A549 (cell line): Measurements from ENCODE around the gene CPNE7. TPM values are rescaled to one million over a fixed set of nuclear protein-coding genes. Genes with fewer than 3 reads are reported as not detected.

ENCODE experiments used
- ATAC-seq, 2 experiments: fragments of 200-7000 bp in 1 of 2; fragments of >200 bp in 1 of 2; cut with Nextera tagmentation in 1 of 2; cut with Tn5 transposase in 1 of 2; 3 replicates each; pipeline versions ENCODE4 v1.8.0 to v1.9.1; 2018 to 2020; ENCODE audit warnings: mild to moderate bottlenecking in 1 of 2, moderate library complexity in 1 of 2
- CTCF ChIA-PET: fragments of 300-600 bp; sonication (Branson Sonifier 250); formaldehyde crosslinking; extraction: SDS; loops from one replicate; lab custom pipeline; 2021; ENCODE audit warnings: antibody characterized with exemption, inconsistent platforms; lab: Yijun Ruan, JAX
- POLR2A ChIA-PET: fragments of 350-600 bp; formaldehyde crosslinking; extraction: SDS; loops from one replicate; lab custom pipeline; 2021; ENCODE audit warnings: antibody characterized with exemption, inconsistent platforms; lab: Yijun Ruan, JAX
- DNase-seq, 2 experiments: peaks; one replicate each; pipeline versions ENCODE4 v3.0.0 to v3.0.0-alpha.2; 2011 to 2016; ENCODE audit warnings: low read depth in 1 of 2, low spot score in 1 of 2
- FAIRE-seq: peaks from 2 replicates; lab custom pipeline; 2011; peaks lifted over from hg19 to GRCh38; lab: Jason Lieb, UNC
- H3K27ac ChIP-seq, 2 experiments: fragments of >200 bp; sonication (Bioruptor Twin); formaldehyde crosslinking; 3 replicates each; pipeline ENCODE4 v1.5.1; 2016 to 2017
- H3K4me1 ChIP-seq: fragments of >200 bp; sonication (Bioruptor Twin); formaldehyde crosslinking; 3 replicates; pipeline ENCODE4 v1.6.1; 2016
- H3K4me2 ChIP-seq: fragments of >200 bp; sonication (Bioruptor Twin); formaldehyde crosslinking; 3 replicates; pipeline ENCODE4 v1.6.1; 2016
- H3K4me3 ChIP-seq: fragments of >200 bp; sonication (Bioruptor Twin); formaldehyde crosslinking; 3 replicates; pipeline ENCODE4 v1.5.1; 2016
- H3K9me3 ChIP-seq: fragments of >200 bp; sonication (Bioruptor Twin); formaldehyde crosslinking; 3 replicates; pipeline ENCODE4 v1.6.1; 2016
- CBX8 ChIP-seq: fragments of 200-600 bp; sonication (generic); IDR thresholded peaks from 2 replicates; pipeline ENCODE4 v1.6.1; 2016
- EHF ChIP-seq: fragments of 250-450 bp; sonication (Bioruptor Pico); IDR thresholded peaks from 2 replicates; pipeline ENCODE4 v1.5.0; 2020; ENCODE audit warnings: mild to moderate bottlenecking
- FOSL2 ChIP-seq, 2 experiments: fragments of 450-650 bp in 1 of 2; fragments of >200 bp in 1 of 2; sonication (Bioruptor Twin) in 1 of 2; formaldehyde crosslinking; IDR thresholded peaks; 2 replicates each; pipeline versions ENCODE4 v1.5.0 to v1.6.1; 2016 to 2020; ENCODE audit warnings: mild to moderate bottlenecking in 1 of 2, moderate library complexity in 1 of 2
- HOXB13 ChIP-seq: fragments of 250-450 bp; sonication (Bioruptor Pico); IDR thresholded peaks from 2 replicates; pipeline ENCODE4 v1.5.0; 2020; ENCODE audit warnings: low read depth, mild to moderate bottlenecking, moderate library complexity
- MAFK ChIP-seq: fragments of 450-650 bp; IDR thresholded peaks from 2 replicates; pipeline ENCODE4 v1.6.1; 2014; ENCODE audit not compliant: partially characterized antibody
- MYC ChIP-seq: IDR thresholded peaks from 2 replicates; pipeline ENCODE4 v1.6.1; 2012; ENCODE audit warnings: mild to moderate bottlenecking, inconsistent platforms, low read length, improper control_type of control experiment, borderline replicate concordance
- NFE2L2 ChIP-seq: fragments of 150-350 bp; conservative IDR thresholded peaks from 2 replicates; pipeline ENCODE4 v1.6.1; 2014; ENCODE audit warnings: low read length
- RAD21 ChIP-seq, 2 experiments: fragments of >200 bp in 1 of 2; sonication (Bioruptor Twin) in 1 of 2; formaldehyde crosslinking in 1 of 2; IDR thresholded peaks in 1 of 2; conservative IDR thresholded peaks in 1 of 2; 2 replicates in 1 of 2; 3 replicates in 1 of 2; pipeline ENCODE4 v1.6.1; 2012 to 2018; ENCODE audit warnings: inconsistent platforms in 1 of 2
- RFX5 ChIP-seq: fragments of 450-650 bp; IDR thresholded peaks from 2 replicates; pipeline ENCODE4 v1.7.1; 2014; ENCODE audit warnings: antibody characterized with exemption, mild to moderate bottlenecking, moderate library complexity
- SMC3 ChIP-seq: fragments of >200 bp; sonication (Bioruptor Twin); formaldehyde crosslinking; IDR thresholded peaks from 3 replicates; pipeline ENCODE4 v1.6.1; 2018; ENCODE audit warnings: inconsistent platforms
- TFCP2L1 ChIP-seq: fragments of 250-450 bp; sonication (Bioruptor Pico); IDR thresholded peaks from 2 replicates; pipeline ENCODE4 v1.5.0; 2021; ENCODE audit warnings: mild to moderate bottlenecking
- ZFP36 ChIP-seq: fragments of 450-650 bp; IDR thresholded peaks from 2 replicates; pipeline ENCODE4 v1.6.1; 2014; ENCODE audit warnings: borderline replicate concordance; ENCODE audit not compliant: partially characterized antibody
- WGBS: methylation state at CpG from one replicate; pipeline ENCODE4 v1.1.6; 2017; ENCODE audit errors: missing lambda C conversion rate; 5-methylcytosine and 5-hydroxymethylcytosine counted together
- polyA plus RNA-seq, 4 experiments: library from polyadenylated mRNA; depleted of rRNA in 3 of 4; stranded (reverse); fragments of >200 nt; fragmentation: RNase III in 1 of 4; extraction: RNeasy Plus Mini Kit Qiagen cat#74134 plus additional on column Dnase treatment in 1 of 4; gene quantifications; 2 replicates in 3 of 4; 3 replicates in 1 of 4; pipeline ENCODE4 v1.2.3, GENCODE V29; 2011 to 2017
- TF ChIP-seq, protein P1 (sequence below): fragments of >200 bp; sonication (Bioruptor Twin); formaldehyde crosslinking; IDR thresholded peaks from 3 replicates; pipeline ENCODE4 v1.5.1; 2016
- TF ChIP-seq, protein P2 (sequence below): IDR thresholded peaks from 2 replicates; pipeline ENCODE4 v1.6.1; 2012

CPNE7 gene
- polyA plus RNA-seq, 2 of the 4 experiments (the other 2 are of a cell fraction), result 22.8 to 45.2 TPM

DNA sequence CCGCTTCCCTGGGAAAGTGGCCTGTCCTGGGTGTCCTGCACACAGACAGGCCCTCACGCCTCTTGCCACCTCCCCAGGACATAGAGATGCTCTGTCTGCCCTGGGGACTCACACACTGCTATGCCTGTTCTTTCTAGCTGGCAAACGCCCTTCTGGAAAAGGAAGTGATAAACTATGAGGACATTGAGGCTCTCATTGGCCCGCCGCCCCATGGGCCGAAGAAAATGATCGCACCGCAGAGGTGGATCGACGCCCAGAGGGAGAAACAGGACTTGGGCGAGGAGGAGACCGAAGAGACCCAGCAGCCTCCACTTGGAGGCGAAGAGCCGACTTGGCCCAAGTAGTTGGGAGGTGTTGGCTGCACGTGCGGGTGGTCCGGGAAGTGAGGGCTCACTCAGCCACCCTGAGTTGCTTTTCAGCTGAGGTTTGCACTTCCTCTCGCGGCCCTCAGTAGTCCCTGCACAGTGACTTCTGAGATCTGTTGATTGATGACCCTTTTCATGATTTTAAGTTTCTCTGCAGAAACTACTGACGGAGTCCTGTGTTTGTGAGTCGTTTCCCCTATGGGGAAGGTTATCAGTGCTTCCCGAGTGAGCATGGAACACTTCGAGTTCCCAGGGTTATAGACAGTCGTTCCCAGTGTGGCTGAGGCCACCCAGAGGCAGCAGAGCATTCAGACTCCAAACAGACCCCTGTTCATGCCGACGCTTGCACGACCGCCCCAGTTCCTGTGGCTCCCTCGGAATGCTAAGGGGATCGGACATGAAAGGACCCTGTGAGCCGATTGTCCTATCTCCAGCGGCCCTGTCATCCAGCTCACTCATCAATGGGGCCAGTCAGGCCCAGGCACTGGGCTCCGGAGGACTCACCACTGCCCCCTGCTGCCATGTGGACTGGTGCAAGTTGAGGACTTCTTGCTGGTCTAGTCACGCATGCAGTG, 18.5 kb upstream of the CPNE7 start:
- TF ChIP-seq MAFK (peak; percentile 0), RAD21 (conservative IDR thresholded peaks at IDR 0.05 in 1 of 2, IDR thresholded peaks at IDR 0.05 in 1 of 2) (peak; percentile 47 to 60), HOXB13 (no peak), MYC (no peak), TFCP2L1 (CRISPR knock-in tag) (no peak), RFX5 (no peak), NFE2L2 (no peak), FOSL2 (IDR thresholded peaks at IDR 0.05) (no peak), FOSL2 (CRISPR knock-in tag; IDR thresholded peaks at IDR 0.05) (0 out of 2 replicates have a peak, but pooled peaks have one; percentile 7), ZFP36 (no peak), SMC3 (peak; percentile 70), CBX8 (no peak)
- TF ChIP-seq, protein P1, sequence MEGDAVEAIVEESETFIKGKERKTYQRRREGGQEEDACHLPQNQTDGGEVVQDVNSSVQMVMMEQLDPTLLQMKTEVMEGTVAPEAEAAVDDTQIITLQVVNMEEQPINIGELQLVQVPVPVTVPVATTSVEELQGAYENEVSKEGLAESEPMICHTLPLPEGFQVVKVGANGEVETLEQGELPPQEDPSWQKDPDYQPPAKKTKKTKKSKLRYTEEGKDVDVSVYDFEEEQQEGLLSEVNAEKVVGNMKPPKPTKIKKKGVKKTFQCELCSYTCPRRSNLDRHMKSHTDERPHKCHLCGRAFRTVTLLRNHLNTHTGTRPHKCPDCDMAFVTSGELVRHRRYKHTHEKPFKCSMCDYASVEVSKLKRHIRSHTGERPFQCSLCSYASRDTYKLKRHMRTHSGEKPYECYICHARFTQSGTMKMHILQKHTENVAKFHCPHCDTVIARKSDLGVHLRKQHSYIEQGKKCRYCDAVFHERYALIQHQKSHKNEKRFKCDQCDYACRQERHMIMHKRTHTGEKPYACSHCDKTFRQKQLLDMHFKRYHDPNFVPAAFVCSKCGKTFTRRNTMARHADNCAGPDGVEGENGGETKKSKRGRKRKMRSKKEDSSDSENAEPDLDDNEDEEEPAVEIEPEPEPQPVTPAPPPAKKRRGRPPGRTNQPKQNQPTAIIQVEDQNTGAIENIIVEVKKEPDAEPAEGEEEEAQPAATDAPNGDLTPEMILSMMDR, result peak; percentile 77
- TF ChIP-seq, protein P2, sequence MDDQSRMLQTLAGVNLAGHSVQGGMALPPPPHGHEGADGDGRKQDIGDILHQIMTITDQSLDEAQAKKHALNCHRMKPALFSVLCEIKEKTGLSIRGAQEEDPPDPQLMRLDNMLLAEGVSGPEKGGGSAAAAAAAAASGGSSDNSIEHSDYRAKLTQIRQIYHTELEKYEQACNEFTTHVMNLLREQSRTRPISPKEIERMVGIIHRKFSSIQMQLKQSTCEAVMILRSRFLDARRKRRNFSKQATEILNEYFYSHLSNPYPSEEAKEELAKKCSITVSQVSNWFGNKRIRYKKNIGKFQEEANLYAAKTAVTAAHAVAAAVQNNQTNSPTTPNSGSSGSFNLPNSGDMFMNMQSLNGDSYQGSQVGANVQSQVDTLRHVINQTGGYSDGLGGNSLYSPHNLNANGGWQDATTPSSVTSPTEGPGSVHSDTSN, result no peak
- H3K4me1 ChIP-seq, result peaks cover 18% of the 10 kb centered on the region
- 72% methylated on average over 34 of the region's 34 CpGs for whole genome bisulfite sequencing
- no peak overlapping the region for H3K27ac ChIP-seq
- peak; percentile 68 to 70 for ATAC-seq
- peak; percentile 78 to 86 for DNase-seq
- CTCF ChIA-PET, result interaction anchor here (0.7 to 4.7 kb wide), 21 partner anchors 9 to 341 kb away, joined by 3 to 41 read pairs (median 4); partner anchors contain the start of gene SPG7
- POLR2A ChIA-PET, result interaction anchor here (1.0 kb wide), 1 partner anchor 49 kb away, joined by 3 read pairs; the partner anchor contains the start of gene SPG7
- H3K9me3 ChIP-seq, result no peaks in the 10 kb centered on the region
- no peak overlapping the region for H3K4me2 ChIP-seq
- FAIRE-seq, result no peak
- H3K4me3 ChIP-seq, result no peak overlapping the region

GRCh38 chr16:89557690-89558490, 17.7 kb upstream of the CPNE7 start:
- TF ChIP-seq, protein P1, result peak; percentile 21
- TF ChIP-seq EHF (CRISPR knock-in tag), result no peak
- Histone ChIP-seq H3K4me3 (no peak overlapping the region), H3K9me3 (no peaks in the 10 kb centered on the region), H3K27ac (peak overlapping the region in 1 of 2 experiments; percentile 96; a peak in 3 of 6 replicates), H3K4me1 (peaks cover 25% of the 10 kb centered on the region), H3K4me2 (no peak overlapping the region)
- ATAC-seq (no peak), DNase-seq (no peak), FAIRE-seq (no peak)
- WGBS, result 79% methylated on average over 19 of the region's 19 CpGs
- POLR2A ChIA-PET, result interaction anchor here (0.7 kb wide), 1 partner anchor 56 kb away, joined by 3 read pairs; no protein-coding TSS in a partner anchor
- CTCF ChIA-PET, result interaction anchor here (0.6 to 4.7 kb wide), 21 partner anchors 8 to 342 kb away, joined by 3 to 41 read pairs (median 4); no protein-coding TSS in a partner anchor
